Measurements from ENCODE around the gene TSPEAR. TPM values are rescaled to one million over a fixed set of nuclear protein-coding genes. Genes with fewer than 3 reads are reported as not detected.

Gene TSPEAR
- total and polyA plus RNA-seq, 2 donors (not counting 1 experiment from before 2014, with no cell fraction given): not detected

- no peak for DNase-seq
- Histone ChIP-seq H3K4me3 (ENCODE audit: control extremely low read depth in 1 of 5, extremely low read depth in 1 of 5, insufficient read depth in 1 of 5, low read depth in 2 of 5, low read length in 4 of 5) (no peak overlapping the region), H3K9me3 (ENCODE audit: control extremely low read depth in 1 of 3, control insufficient read depth in 2 of 3, insufficient read depth in 1 of 3, low read length in 2 of 3) (no peaks in the 10 kb centered on the region), H2AFZ (ENCODE audit: insufficient read depth, low read depth, low read length, poor library complexity, severe bottlenecking) (no peak overlapping the region), H3K4me1 (ENCODE audit: control insufficient read depth in 2 of 2, insufficient read depth in 2 of 2, low read length in 2 of 2) (no peaks in the 10 kb centered on the region), H4K20me1 (ENCODE audit: control insufficient read depth, insufficient read depth, low read length, poor library complexity, severe bottlenecking) (no peaks in the 10 kb centered on the region), H3K9ac (ENCODE audit: low read length) (no peak overlapping the region), H3K4me2 (replicated peaks; ENCODE audit: low read depth, low read length, poor library complexity, severe bottlenecking) (no peak overlapping the region), H3K27ac (ENCODE audit: low read length in 2 of 2) (no peak overlapping the region), H3K36me3 (replicated peaks in 1 of 2; ENCODE audit: control extremely low read depth in 1 of 2, control insufficient read depth in 1 of 2, extremely low read depth in 1 of 2, insufficient read depth in 2 of 2, low read length in 1 of 2) (no peaks in the 10 kb centered on the region), H3K27me3 (replicated peaks in 1 of 4; ENCODE audit: control extremely low read depth in 1 of 4, control insufficient read depth in 3 of 4, insufficient read depth in 4 of 4, low read length in 3 of 4) (no peaks in the 10 kb centered on the region), H3K79me2 (ENCODE audit: control insufficient read depth, insufficient read depth, low read length) (no peaks in the 10 kb centered on the region)
- intact Hi-C loops (cut with micrococcal nuclease): no loop called here
- CTCF ChIA-PET: no interaction called here
- H3K27ac Mint-ChIP-seq: no peak overlapping the region
- H3K4me3 Mint-ChIP-seq: no peak overlapping the region
- TF ChIP-seq CTCF (IDR thresholded peaks at IDR 0.05) (no peak), EZH2 (IDR thresholded peaks at IDR 0.05; ENCODE audit: borderline replicate concordance, insufficient read depth, low read depth, low read length, poor library complexity, severe bottlenecking) (no peak)
- 81% methylated on average over 10 of the region's 10 CpGs for WGBS (ENCODE audit: insufficient coverage)
- ATAC-seq (ENCODE audit: low read depth): no peak
- H3K9me3 Mint-ChIP-seq (ENCODE audit: insufficient read depth): no peaks in the 10 kb centered on the region
- no peaks in the 10 kb centered on the region for H3K4me1 Mint-ChIP-seq
- POLR2A ChIA-PET: no interaction called here
- H3K27me3 Mint-ChIP-seq: peaks cover 8% of the 10 kb centered on the region
These were observed 182.8 kb downstream of the TSPEAR start for GRCh38 chr21:44528634-44528995.

GRCh38 chr21:44527983-44528633, 183.3 kb downstream of the TSPEAR start:
- Histone ChIP-seq H3K9me3 (ENCODE audit: control extremely low read depth in 1 of 3, control insufficient read depth in 2 of 3, insufficient read depth in 1 of 3, low read length in 2 of 3) (no peaks in the 10 kb centered on the region), H3K27ac (ENCODE audit: low read length in 2 of 2) (no peak overlapping the region), H3K27me3 (replicated peaks in 1 of 4; ENCODE audit: control extremely low read depth in 1 of 4, control insufficient read depth in 3 of 4, insufficient read depth in 4 of 4, low read length in 3 of 4) (no peaks in the 10 kb centered on the region), H3K36me3 (replicated peaks in 1 of 2; ENCODE audit: control extremely low read depth in 1 of 2, control insufficient read depth in 1 of 2, extremely low read depth in 1 of 2, insufficient read depth in 2 of 2, low read length in 1 of 2) (no peaks in the 10 kb centered on the region), H3K4me2 (replicated peaks; ENCODE audit: low read depth, low read length, poor library complexity, severe bottlenecking) (no peak overlapping the region), H3K79me2 (ENCODE audit: control insufficient read depth, insufficient read depth, low read length) (no peaks in the 10 kb centered on the region), H3K4me1 (ENCODE audit: control insufficient read depth in 2 of 2, insufficient read depth in 2 of 2, low read length in 2 of 2) (no peaks in the 10 kb centered on the region), H3K4me3 (ENCODE audit: control extremely low read depth in 1 of 5, extremely low read depth in 1 of 5, insufficient read depth in 1 of 5, low read depth in 2 of 5, low read length in 4 of 5) (no peak overlapping the region), H4K20me1 (ENCODE audit: control insufficient read depth, insufficient read depth, low read length, poor library complexity, severe bottlenecking) (no peaks in the 10 kb centered on the region), H2AFZ (ENCODE audit: insufficient read depth, low read depth, low read length, poor library complexity, severe bottlenecking) (no peak overlapping the region), H3K9ac (ENCODE audit: low read length) (no peak overlapping the region)
- POLR2A ChIA-PET: no interaction called here
- Mint-ChIP-seq H3K27me3 (peaks cover 8% of the 10 kb centered on the region), H3K4me3 (no peak overlapping the region), H3K9me3 (ENCODE audit: insufficient read depth) (no peaks in the 10 kb centered on the region), H3K4me1 (no peaks in the 10 kb centered on the region), H3K27ac (no peak overlapping the region)
- WGBS (ENCODE audit: insufficient coverage): 87% methylated on average over 18 of the region's 18 CpGs
- ATAC-seq (ENCODE audit: low read depth): no peak
- intact Hi-C loops (cut with micrococcal nuclease): no loop called here
- no peak for DNase-seq
- CTCF ChIA-PET: no interaction called here
- no peak for TF ChIP-seq EZH2 (IDR thresholded peaks at IDR 0.05; ENCODE audit: borderline replicate concordance, insufficient read depth, low read depth, low read length, poor library complexity, severe bottlenecking)
- TF ChIP-seq CTCF (IDR thresholded peaks at IDR 0.05): no peak

Data from B cell (primary cell).